Spleen (tissue), 11 donors: ENCODE data around the gene FAM53B. TPM values are rescaled to one million over a fixed set of nuclear protein-coding genes. Genes with fewer than 3 reads are reported as not detected.

Source experiments
- DNase-seq: peaks from one replicate; pipeline ENCODE4 v3.0.0-alpha.2; 2020
- H3K27ac ChIP-seq, 8 donors: fragments of 200-600 bp; sonication (generic) in 7 of 8; 1 replicate in 4 of 8; 2 replicates in 4 of 8; pipeline versions ENCODE4 v1.5.0 to v1.8.0; 2016 to 2021; ENCODE audit warnings: inconsistent platforms in 4 of 8, mild to moderate bottlenecking in 4 of 8, moderate library complexity in 1 of 8
- H3K27me3 ChIP-seq, 7 donors: fragments of 200-600 bp; sonication (generic) in 6 of 7; replicated peaks in 1 of 7; 1 replicate in 4 of 7; 2 replicates in 3 of 7; pipeline versions ENCODE4 v1.5.0 to v1.8.0; 2016 to 2021; ENCODE audit warnings: inconsistent platforms in 3 of 7, mild to moderate bottlenecking in 1 of 7
- H3K36me3 ChIP-seq, 6 donors: fragments of 200-600 bp; sonication (generic) in 5 of 6; 1 replicate in 4 of 6; 2 replicates in 2 of 6; pipeline versions ENCODE4 v1.5.0 to v1.8.0; 2016 to 2021; ENCODE audit warnings: inconsistent platforms in 2 of 6
- H3K4me1 ChIP-seq, 6 donors: fragments of 200-600 bp; sonication (generic) in 5 of 6; 1 replicate in 3 of 6; 2 replicates in 3 of 6; pipeline versions ENCODE4 v1.5.0 to v1.8.0; 2016 to 2021; ENCODE audit warnings: inconsistent platforms in 3 of 6
- H3K4me3 ChIP-seq, 8 donors: fragments of 200-600 bp; sonication (generic) in 7 of 8; 1 replicate in 4 of 8; 2 replicates in 4 of 8; pipeline versions ENCODE4 v1.5.0 to v1.8.0; 2016 to 2021; ENCODE audit warnings: inconsistent platforms in 4 of 8, mild to moderate bottlenecking in 4 of 8, moderate library complexity in 2 of 8
- H3K9me3 ChIP-seq, 8 donors: fragments of 200-600 bp; sonication (generic) in 7 of 8; 1 replicate in 4 of 8; 2 replicates in 4 of 8; pipeline versions ENCODE4 v1.5.0 to v1.8.0; 2016 to 2021; ENCODE audit warnings: inconsistent platforms in 4 of 8
- CTCF ChIP-seq, 11 experiments: fragments of 200-600 bp in 7 of 11; fragments of 450-650 bp in 4 of 11; sonication (generic) in 4 of 11; IDR thresholded peaks in 8 of 11; conservative IDR thresholded peaks in 3 of 11; 1 replicate in 7 of 11; 2 replicates in 4 of 11; pipeline versions ENCODE4 v1.4.0 to v1.8.0; 2016 to 2021; ENCODE audit warnings: antibody characterized with exemption in 11 of 11, inconsistent platforms in 4 of 11, mild to moderate bottlenecking in 1 of 11
- POLR2A ChIP-seq, 3 donors: fragments of 450-650 bp; IDR thresholded peaks; one replicate each; pipeline ENCODE4 v1.5.1; 2017; ENCODE audit warnings: antibody characterized with exemption in 3 of 3, mild to moderate bottlenecking in 1 of 3
- POLR2AphosphoS5 ChIP-seq, 3 donors: sonication (generic); formaldehyde crosslinking; IDR thresholded peaks; one replicate each; pipeline ENCODE4 v1.5.1; 2017; ENCODE audit warnings: antibody characterized with exemption in 3 of 3
- WGBS, 5 donors: extraction: QIAGEN DNeasy Blood & Tissue Kit in 3 of 5; methylation state at CpG; one replicate each; pipeline versions ENCODE4 v1.1.5 to v1.1.7; 2013 to 2018; 5-methylcytosine and 5-hydroxymethylcytosine counted together
- intact Hi-C: fragments of 100-400 bp; cut with DNase I; formaldehyde crosslinking; loops from one replicate; pipeline ENCODE4 v1.15.0; 2023; ENCODE audit warnings: low total_unique reads
- polyA plus RNA-seq, 3 donors: library from polyadenylated mRNA; stranded (reverse); fragments of 200-250 nt; gene quantifications; one replicate each; pipeline ENCODE4 v1.2.1, GENCODE V29; 2013
- total RNA-seq, 7 donors: library from RNA; depleted of rRNA in 3 of 7; stranded (reverse); fragments of >200 nt in 3 of 7; fragmentation: NEBNext Ultra II Directional in 4 of 7; extraction: Animal tissue kit (Norgen Biotek cat#: 25700) in 4 of 7; gene quantifications; one replicate each; pipeline versions ENCODE4 v1.1.0 to v1.2.1, GENCODE V29; 2016 to 2021
- donor health status: healthy with polysubstance abuse.
- donor health status: DM: no; HTN: no; CAD: no; lungs with moderate emphysema.
- donor health status: DM: no; HTN: no; CAD: no.
- donor health status: Bipolar disorder and iron deficiency.
- donor health status: healthy.
- donor health status: DM: no; HTN: no; CAD: no.
- donor health status: DM: yes; HTN: yes; CAD: no.

Gene FAM53B
- total and polyA plus RNA-seq, 10 donors = 13.3 to 94.0 (median 56.2) TPM

- Histone ChIP-seq H3K36me3 (peaks cover 0 to 63% (median 0%) of the 10 kb centered on the region in 6 donors), H3K9me3 (no peaks in the 10 kb centered on the region), H3K27me3 (no peaks in the 10 kb centered on the region), H3K4me1 (peaks cover 48 to 100% (median 86%) of the 10 kb centered on the region in 6 donors), H3K4me3 (no peak overlapping the region), H3K27ac (peak overlapping the region in 3 of 8 donors; percentile 94 to 97 (median 95))
- TF ChIP-seq CTCF (IDR thresholded peaks at IDR 0.05 in 8 of 11, conservative IDR thresholded peaks at IDR 0.05 in 3 of 11) (no peak), POLR2A (IDR thresholded peaks at IDR 0.05) (no peak), POLR2AphosphoS5 (IDR thresholded peaks at IDR 0.05) (no peak)
- DNase-seq = no peak
- WGBS, 5 donors = 81 to 88% (median 84%) methylated on average over 6 of the region's 6 CpGs
- intact Hi-C loops = no loop called here
Observed at GRCh38 chr10:124656541-124656940, 87.6 kb downstream of the FAM53B start.

GRCh38 chr10:124656113-124656490, 88.1 kb downstream of the FAM53B start:
- Histone ChIP-seq H3K36me3 (peaks cover 0 to 59% (median 0%) of the 10 kb centered on the region in 6 donors), H3K27ac (peak overlapping the region in 3 of 8 donors; percentile 94 to 97 (median 95)), H3K27me3 (no peaks in the 10 kb centered on the region), H3K9me3 (no peaks in the 10 kb centered on the region), H3K4me3 (no peak overlapping the region), H3K4me1 (peaks cover 52 to 100% (median 90%) of the 10 kb centered on the region in 6 donors)
- 94 to 97% (median 96%) methylated on average over 7 of the region's 7 CpGs for WGBS, 5 donors
- peak; percentile 64 for DNase-seq
- no peak for TF ChIP-seq POLR2AphosphoS5 (IDR thresholded peaks at IDR 0.05)
- intact Hi-C loops = no loop called here

GRCh38 chr10:124655191-124656112, 88.7 kb downstream of the FAM53B start:
- Histone ChIP-seq H3K9me3 (no peaks in the 10 kb centered on the region), H3K27ac (peak overlapping the region; percentile 38 to 97 (median 76)), H3K4me3 (peak overlapping the region in 1 of 8 donors; percentile 1), H3K27me3 (no peaks in the 10 kb centered on the region), H3K36me3 (peaks cover 0 to 53% (median 0%) of the 10 kb centered on the region in 6 donors), H3K4me1 (peaks cover 56 to 100% (median 96%) of the 10 kb centered on the region in 6 donors)
- WGBS, 5 donors = 71 to 92% (median 75%) methylated on average over 13 of the region's 13 CpGs
- DNase-seq = peak; percentile 75
- intact Hi-C loops = no loop called here
- TF ChIP-seq CTCF (IDR thresholded peaks at IDR 0.05 in 8 of 11, conservative IDR thresholded peaks at IDR 0.05 in 3 of 11) (no peak), POLR2A (IDR thresholded peaks at IDR 0.05) (no peak), POLR2AphosphoS5 (IDR thresholded peaks at IDR 0.05) (no peak)

- no peak for TF ChIP-seq POLR2AphosphoS5 (IDR thresholded peaks at IDR 0.05)
- no peak for TF ChIP-seq CTCF (IDR thresholded peaks at IDR 0.05 in 8 of 11, conservative IDR thresholded peaks at IDR 0.05 in 3 of 11)
- no peak for TF ChIP-seq POLR2A (IDR thresholded peaks at IDR 0.05)
- Histone ChIP-seq H3K4me1 (peaks cover 60 to 100% (median 96%) of the 10 kb centered on the region in 6 donors), H3K27ac (peak overlapping the region; percentile 38 to 97 (median 76)), H3K9me3 (no peaks in the 10 kb centered on the region), H3K36me3 (peaks cover 0 to 45% (median 0%) of the 10 kb centered on the region in 6 donors), H3K27me3 (no peaks in the 10 kb centered on the region), H3K4me3 (peak overlapping the region in 1 of 8 donors; percentile 1)
- 48 to 78% (median 54%) methylated on average over 5 to 7 of the region's 7 CpGs for WGBS, 5 donors
- intact Hi-C loops = no loop called here
- DNase-seq = peak; percentile 82
Observed at GRCh38 chr10:124654686-124655085, 89.5 kb downstream of the FAM53B start.
